Activated T-helper 2 cell treated with anti-CD3 and anti-CD28 coated beads, Interferon-gamma antibody, Interleukin-2, Interleukin-4, amounts not matched to agents 10 μg/mL and 5 μg/mL and 100 μg/mL, durations not matched to agents 14 hours and 24 hours and 36 hours (primary cell): ENCODE measurements around the gene FBH1. TPM values are rescaled to one million over a fixed set of nuclear protein-coding genes. Genes with fewer than 3 reads are reported as not detected.
"Not testable (repeated sequence)": the region's sequence is repeated elsewhere in the genome, so short reads cannot be mapped to it uniquely, and the experiment has no call there.

Experiments used
- DNase-seq: peaks from one replicate; pipeline ENCODE4 v3.0.0; 2021; ENCODE audit warnings: low spot score
- H3K27ac Mint-ChIP-seq: one replicate; pipeline ENCODE4 v1.8.0; 2021; ENCODE audit warnings: mixed read lengths
- H3K27me3 Mint-ChIP-seq: one replicate; pipeline ENCODE4 v1.8.0; 2021; ENCODE audit warnings: low read depth, mixed read lengths
- H3K36me3 Mint-ChIP-seq: one replicate; pipeline ENCODE4 v1.8.0; 2021; ENCODE audit warnings: low read depth, mixed read lengths
- H3K4me1 Mint-ChIP-seq: one replicate; pipeline ENCODE4 v1.8.0; 2021; ENCODE audit warnings: low read depth, mixed read lengths
- H3K4me3 Mint-ChIP-seq: one replicate; pipeline ENCODE4 v1.8.0; 2021; ENCODE audit warnings: low read depth, mild to moderate bottlenecking, moderate library complexity, mixed read lengths
- H3K9me3 Mint-ChIP-seq: one replicate; pipeline ENCODE4 v1.8.0; 2021; ENCODE audit warnings: mixed read lengths
- intact Hi-C: fragments of 100-400 bp; cut with micrococcal nuclease; formaldehyde crosslinking; loops from one replicate; pipeline ENCODE4 v1.15.1; 2023
- total RNA-seq: library from RNA; stranded (reverse); gene quantifications from 2 replicates; pipeline ENCODE4 v1.2.3, GENCODE V29; 2022

Gene FBH1
- total RNA-seq, 1 donor from 2014 or later: 57.2 TPM

- Mint-ChIP-seq H3K36me3 (peaks cover 4% of the 10 kb centered on the region), H3K27me3 (no peaks in the 10 kb centered on the region), H3K27ac (no peak overlapping the region), H3K9me3 (peaks cover under 1% of the 10 kb centered on the region), H3K4me1 (peaks cover 6% of the 10 kb centered on the region), H3K4me3 (no peak overlapping the region)
- no peak for DNase-seq
- intact Hi-C loops: no loop called here
Measured at GRCh38 chr10:5862360-5862961, 27.6 kb upstream of the FBH1 start.

DNA sequence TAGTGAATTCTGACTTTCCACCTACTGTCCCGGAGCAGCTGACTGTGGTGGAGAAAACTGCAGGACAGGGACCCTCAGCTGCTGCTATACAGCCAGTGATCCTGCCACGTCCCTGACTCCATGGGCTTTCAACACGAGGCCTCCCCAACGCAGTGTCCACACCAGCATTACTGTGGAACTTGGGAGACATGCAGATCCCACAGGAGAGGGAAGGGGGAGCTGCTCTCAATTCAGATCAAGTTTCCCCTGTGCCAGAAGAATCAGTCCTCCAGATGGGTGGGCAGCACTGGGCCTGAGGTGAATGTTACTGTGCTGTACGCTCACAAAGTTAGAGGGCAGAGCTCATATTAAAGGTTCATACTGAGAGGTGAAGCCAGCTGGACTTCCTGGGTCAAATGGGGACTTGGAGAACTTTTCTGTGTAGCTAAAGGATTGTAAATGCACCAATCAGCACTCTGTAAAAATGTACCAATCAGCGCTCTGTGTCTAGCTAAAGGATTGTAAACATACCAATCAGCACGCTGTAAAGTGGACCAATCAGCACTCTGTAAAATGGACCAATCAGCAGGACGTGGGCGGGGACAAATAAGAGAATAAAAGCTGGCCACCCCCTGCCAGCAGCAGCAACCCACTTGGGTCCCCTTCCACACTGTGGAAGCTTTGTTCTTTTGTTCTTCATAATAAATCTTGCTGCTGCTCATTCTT lies 26.9 kb upstream of the FBH1 start:
- DNase-seq, H3K9me3 Mint-ChIP-seq, H3K4me3 Mint-ChIP-seq, H3K27ac Mint-ChIP-seq, intact Hi-C loops, H3K27me3 Mint-ChIP-seq, H3K4me1 Mint-ChIP-seq: not testable (repeated sequence)
- peaks cover 11% of the 10 kb centered on the region for H3K36me3 Mint-ChIP-seq

GRCh38 chr10:5866451-5867081 lies 23.5 kb upstream of the FBH1 start:
- peaks cover 14% of the 10 kb centered on the region for H3K9me3 Mint-ChIP-seq
- peaks cover 19% of the 10 kb centered on the region for H3K36me3 Mint-ChIP-seq
- H3K4me1 Mint-ChIP-seq, H3K27me3 Mint-ChIP-seq, H3K4me3 Mint-ChIP-seq, H3K27ac Mint-ChIP-seq, DNase-seq, intact Hi-C loops: not testable (repeated sequence)

DNA sequence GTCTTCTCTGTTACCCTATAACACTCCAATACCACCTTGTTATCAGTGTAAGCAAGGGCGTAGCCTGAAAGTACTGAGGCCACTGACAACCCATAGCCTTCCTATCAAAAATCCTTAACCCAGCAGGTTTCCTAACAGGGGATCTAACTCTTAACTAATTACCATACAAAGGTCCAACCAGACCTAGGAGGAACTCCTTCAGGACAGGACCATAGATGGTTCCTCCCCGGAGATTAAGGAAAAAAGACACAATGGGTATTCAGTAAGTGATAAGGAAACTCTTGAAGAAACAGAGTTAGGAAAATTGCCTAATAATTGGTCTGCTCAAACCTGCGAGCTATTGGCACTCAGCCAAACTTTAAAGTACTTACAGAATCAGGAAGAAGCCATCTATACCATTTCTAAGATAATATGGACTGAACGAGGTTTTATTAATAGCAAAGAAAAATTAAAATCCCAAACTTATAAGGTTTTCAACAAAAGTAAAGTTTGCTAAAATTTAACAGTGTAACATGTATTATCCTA lies 22.9 kb upstream of the FBH1 start:
- H3K27ac Mint-ChIP-seq: not testable (repeated sequence)

GRCh38 chr10:5868383-5868782 lies 21.7 kb upstream of the FBH1 start:
- H3K27ac Mint-ChIP-seq, H3K27me3 Mint-ChIP-seq, DNase-seq, H3K4me1 Mint-ChIP-seq, intact Hi-C loops, H3K4me3 Mint-ChIP-seq: not testable (repeated sequence)
- H3K36me3 Mint-ChIP-seq: peaks cover 21% of the 10 kb centered on the region
- peaks cover 14% of the 10 kb centered on the region for H3K9me3 Mint-ChIP-seq

More for the DNA sequence above, 22.9 kb upstream of the FBH1 start:
- H3K4me1 Mint-ChIP-seq, H3K4me3 Mint-ChIP-seq, DNase-seq, intact Hi-C loops, H3K27me3 Mint-ChIP-seq: not testable (repeated sequence)
- H3K36me3 Mint-ChIP-seq: peaks cover 21% of the 10 kb centered on the region
- peaks cover 14% of the 10 kb centered on the region for H3K9me3 Mint-ChIP-seq

- DNase-seq: no peak
- Mint-ChIP-seq H3K27ac (no peak overlapping the region), H3K4me3 (no peak overlapping the region), H3K36me3 (peaks cover 18% of the 10 kb centered on the region), H3K27me3 (no peaks in the 10 kb centered on the region), H3K4me1 (peaks cover 10% of the 10 kb centered on the region), H3K9me3 (peaks cover 14% of the 10 kb centered on the region)
- intact Hi-C loops: no loop called here
Measured at GRCh38 chr10:5869156-5869555, 20.9 kb upstream of the FBH1 start.

GRCh38 chr10:5871596-5871995 lies 18.4 kb upstream of the FBH1 start:
- intact Hi-C loops: loop anchor here (5.0 kb wide), 2 partner anchors 184 to 429 kb away; no protein-coding TSS in a partner anchor
- peaks cover 12% of the 10 kb centered on the region for H3K4me1 Mint-ChIP-seq
- no peaks in the 10 kb centered on the region for H3K27me3 Mint-ChIP-seq
- H3K4me3 Mint-ChIP-seq: no peak overlapping the region
- DNase-seq: no peak
- peaks cover 29% of the 10 kb centered on the region for H3K36me3 Mint-ChIP-seq
- H3K9me3 Mint-ChIP-seq: peaks cover 14% of the 10 kb centered on the region
- H3K27ac Mint-ChIP-seq: no peak overlapping the region

DNA sequence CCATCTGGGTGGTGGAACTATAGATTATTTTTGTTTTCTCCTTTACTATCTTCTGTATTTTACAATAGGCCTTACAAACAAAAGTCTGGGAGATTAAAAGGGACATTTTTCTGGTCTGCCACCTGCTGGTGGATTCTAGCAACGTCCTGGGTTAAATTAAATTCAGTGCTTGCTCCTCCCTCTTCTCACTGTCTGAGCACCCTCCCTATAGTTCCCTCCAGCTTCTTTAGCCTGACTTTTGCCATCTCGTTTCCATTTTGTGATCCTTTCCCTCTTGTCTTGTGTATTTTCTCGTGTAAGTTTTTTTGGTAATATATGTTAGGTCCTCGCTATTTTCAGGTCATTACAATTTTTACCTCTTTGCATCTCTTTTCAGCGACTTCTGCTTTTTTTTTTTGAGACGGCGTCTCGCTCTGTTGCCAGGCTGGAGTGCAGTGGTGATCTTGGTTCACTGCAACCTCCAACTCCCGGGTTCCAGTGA lies 16.5 kb upstream of the FBH1 start:
- peak; percentile 55 for DNase-seq
- peaks cover 11% of the 10 kb centered on the region for H3K4me1 Mint-ChIP-seq
- H3K27me3 Mint-ChIP-seq: no peaks in the 10 kb centered on the region
- peaks cover 2% of the 10 kb centered on the region for H3K9me3 Mint-ChIP-seq
- peaks cover 28% of the 10 kb centered on the region for H3K36me3 Mint-ChIP-seq
- no peak overlapping the region for H3K4me3 Mint-ChIP-seq
- intact Hi-C loops: loop anchor here (1.0 to 5.0 kb wide), 4 partner anchors 60 to 431 kb away; partner anchors contain the start of gene GDI2
- H3K27ac Mint-ChIP-seq: peak overlapping the region; percentile 4

- intact Hi-C loops: no loop called here
- Mint-ChIP-seq H3K4me1 (peaks cover 11% of the 10 kb centered on the region), H3K27ac (no peak overlapping the region), H3K4me3 (no peak overlapping the region), H3K36me3 (peaks cover 34% of the 10 kb centered on the region), H3K9me3 (no peaks in the 10 kb centered on the region), H3K27me3 (no peaks in the 10 kb centered on the region)
- no peak for DNase-seq
Measured at GRCh38 chr10:5876181-5876768, 13.8 kb upstream of the FBH1 start.

DNA sequence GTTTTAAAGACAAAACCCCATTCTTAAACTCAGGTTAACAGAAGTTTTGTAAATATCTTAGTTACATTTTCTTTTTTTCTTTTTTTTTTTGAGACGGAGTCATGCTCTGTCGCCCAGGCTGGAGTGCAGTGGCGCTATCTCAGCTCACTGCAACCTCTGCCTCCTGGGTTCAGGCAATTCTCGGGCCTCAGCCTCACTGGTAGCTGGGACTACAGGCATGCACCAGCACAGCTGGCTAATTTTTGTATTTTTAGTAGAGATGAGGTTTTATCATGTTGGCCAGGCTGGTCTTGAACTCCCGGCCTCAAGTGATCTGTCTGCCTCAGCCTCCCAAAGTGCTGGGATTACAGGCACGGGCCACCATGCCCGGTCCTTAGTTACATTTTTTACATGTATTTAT lies 13.0 kb upstream of the FBH1 start:
- DNase-seq, H3K9me3 Mint-ChIP-seq, H3K27ac Mint-ChIP-seq, intact Hi-C loops, H3K27me3 Mint-ChIP-seq, H3K4me3 Mint-ChIP-seq: not testable (repeated sequence)
- peaks cover 11% of the 10 kb centered on the region for H3K4me1 Mint-ChIP-seq
- peaks cover 34% of the 10 kb centered on the region for H3K36me3 Mint-ChIP-seq

DNA sequence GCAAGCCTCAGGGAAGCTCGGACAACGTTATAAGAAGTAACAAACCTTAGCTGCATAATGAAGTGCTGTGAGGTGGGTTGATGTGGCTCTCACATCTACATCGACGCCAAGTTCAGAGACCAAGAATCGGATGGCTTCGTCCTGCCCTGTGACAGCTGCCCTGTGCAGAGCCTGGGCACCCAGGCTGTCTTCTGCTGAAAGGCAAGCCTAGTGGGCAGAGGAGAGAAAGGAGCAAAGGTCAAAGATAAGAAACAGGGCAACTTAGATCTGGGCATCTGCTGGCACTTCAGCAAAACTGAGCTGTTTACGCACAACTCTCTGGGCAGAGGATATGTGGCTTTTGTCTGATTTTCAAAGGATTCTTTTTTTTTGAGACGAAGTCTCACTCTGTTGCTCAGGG lies 7.1 kb upstream of the FBH1 start:
- Mint-ChIP-seq H3K27ac (no peak overlapping the region), H3K27me3 (no peaks in the 10 kb centered on the region), H3K4me3 (no peak overlapping the region), H3K9me3 (no peaks in the 10 kb centered on the region), H3K36me3 (peaks cover 61% of the 10 kb centered on the region), H3K4me1 (peaks cover 8% of the 10 kb centered on the region)
- no peak for DNase-seq
- intact Hi-C loops: no loop called here

GRCh38 chr10:5885619-5886018 lies 4.4 kb upstream of the FBH1 start:
- intact Hi-C loops: loop anchor here (5.0 kb wide), 1 partner anchor 73 kb away; the partner anchor contains the start of gene GDI2
- peaks cover 56% of the 10 kb centered on the region for H3K36me3 Mint-ChIP-seq
- peaks cover 17% of the 10 kb centered on the region for H3K4me1 Mint-ChIP-seq
- no peaks in the 10 kb centered on the region for H3K9me3 Mint-ChIP-seq
- H3K27me3 Mint-ChIP-seq: no peaks in the 10 kb centered on the region
- no peak for DNase-seq
- H3K27ac Mint-ChIP-seq: no peak overlapping the region
- no peak overlapping the region for H3K4me3 Mint-ChIP-seq
